MM.1S (cell line): ENCODE data around the gene MMAA.

ENCODE experiments used
- DNase-seq: peaks from one replicate; pipeline ENCODE4 v3.0.0-alpha.2; 2015
- H2AFZ ChIP-seq: fragments of 300-600 bp; sonication (generic); 2 replicates; pipeline ENCODE4 v1.6.0; 2016; ENCODE audit warnings: antibody characterized with exemption, low read length
- H3F3A ChIP-seq: fragments of 300-600 bp; sonication (generic); 2 replicates; pipeline ENCODE4 v1.6.1; 2016; ENCODE audit warnings: mild to moderate bottlenecking, antibody characterized with exemption, low read length, moderate library complexity, mixed read lengths; ENCODE audit not compliant: insufficient read depth
- H3K27ac ChIP-seq: fragments of 300-600 bp; sonication (generic); 2 replicates; pipeline ENCODE4 v1.5.1; 2016; ENCODE audit warnings: mild to moderate bottlenecking, low read length
- H3K27me3 ChIP-seq: fragments of 300-600 bp; sonication (generic); replicated peaks from 2 replicates; pipeline ENCODE4 v1.6.0; 2016; ENCODE audit warnings: low read length; ENCODE audit not compliant: insufficient read depth
- H3K36me3 ChIP-seq: fragments of 300-600 bp; sonication (generic); replicated peaks from 2 replicates; pipeline ENCODE4 v1.6.1; 2016; ENCODE audit warnings: mild to moderate bottlenecking, low read length, mixed read lengths; ENCODE audit not compliant: insufficient read depth
- H3K4me1 ChIP-seq: fragments of 300-600 bp; sonication (generic); 2 replicates; pipeline ENCODE4 v1.6.1; 2016; ENCODE audit warnings: low read length, mixed read lengths
- H3K4me2 ChIP-seq: fragments of 300-600 bp; sonication (generic); 2 replicates; pipeline ENCODE4 v1.6.0; 2016; ENCODE audit warnings: low read depth, low read length
- H3K4me3 ChIP-seq: fragments of 300-600 bp; sonication (generic); 2 replicates; pipeline ENCODE4 v1.5.1; 2016; ENCODE audit warnings: low read length, mixed read lengths
- H3K79me2 ChIP-seq: fragments of 300-600 bp; sonication (generic); 2 replicates; pipeline ENCODE4 v1.6.1; 2016; ENCODE audit warnings: mixed run types, low read length, mixed read lengths
- H3K9ac ChIP-seq: fragments of 300-600 bp; sonication (generic); 2 replicates; pipeline ENCODE4 v1.6.1; 2016; ENCODE audit warnings: low read length, mixed read lengths
- H3K9me2 ChIP-seq: fragments of 300-600 bp; sonication (generic); replicated peaks from 2 replicates; pipeline ENCODE4 v1.6.1; 2016; ENCODE audit warnings: mild to moderate bottlenecking, low read length, mixed read lengths; ENCODE audit not compliant: insufficient read depth
- H3K9me3 ChIP-seq: fragments of 300-600 bp; sonication (generic); replicated peaks from 2 replicates; pipeline ENCODE4 v1.6.1; 2016; ENCODE audit warnings: mild to moderate bottlenecking, low read length, mixed read lengths; ENCODE audit not compliant: insufficient read depth
- H4K20me1 ChIP-seq: fragments of 300-600 bp; sonication (generic); 2 replicates; pipeline ENCODE4 v1.6.1; 2016; ENCODE audit warnings: mild to moderate bottlenecking, low read length, moderate library complexity, mixed read lengths; ENCODE audit not compliant: insufficient read depth
- CTCF ChIP-seq: fragments of 300-600 bp; sonication (generic); IDR thresholded peaks from 2 replicates; pipeline ENCODE4 v1.5.1; 2016; ENCODE audit warnings: antibody characterized with exemption, low read length, mixed read lengths
- EZH2 ChIP-seq: fragments of 300-600 bp; sonication (generic); optimal IDR thresholded peaks from 2 replicates; pipeline ENCODE3; 2017; ENCODE audit warnings: low read depth, mild to moderate bottlenecking, antibody characterized with exemption, low read length, mixed read lengths
- EZH2phosphoT487 ChIP-seq: fragments of 300-600 bp; sonication (generic); IDR thresholded peaks from 2 replicates; pipeline ENCODE4 v1.6.1; 2018; ENCODE audit warnings: antibody characterized with exemption, low read length

The MMAA gene

GRCh38 chr4:145589916-145590702 is 29.1 kb upstream of the MMAA start:
- H3K4me1 ChIP-seq = no peaks in the 10 kb centered on the region
- H3K36me3 ChIP-seq = no peaks in the 10 kb centered on the region
- DNase-seq = no peak
- H4K20me1 ChIP-seq = no peaks in the 10 kb centered on the region
- no peaks in the 10 kb centered on the region for H3K27me3 ChIP-seq
- no peak overlapping the region for H3K4me2 ChIP-seq
- no peaks in the 10 kb centered on the region for H3K79me2 ChIP-seq
- H3K4me3 ChIP-seq = no peak overlapping the region
- TF ChIP-seq EZH2 (no peak), CTCF (no peak), EZH2phosphoT487 (no peak)
- no peaks in the 10 kb centered on the region for H3F3A ChIP-seq
- H2AFZ ChIP-seq = no peak overlapping the region
- H3K9ac ChIP-seq = no peak overlapping the region
- H3K9me3 ChIP-seq = no peaks in the 10 kb centered on the region
- no peak overlapping the region for H3K27ac ChIP-seq
- no peaks in the 10 kb centered on the region for H3K9me2 ChIP-seq

DNA sequence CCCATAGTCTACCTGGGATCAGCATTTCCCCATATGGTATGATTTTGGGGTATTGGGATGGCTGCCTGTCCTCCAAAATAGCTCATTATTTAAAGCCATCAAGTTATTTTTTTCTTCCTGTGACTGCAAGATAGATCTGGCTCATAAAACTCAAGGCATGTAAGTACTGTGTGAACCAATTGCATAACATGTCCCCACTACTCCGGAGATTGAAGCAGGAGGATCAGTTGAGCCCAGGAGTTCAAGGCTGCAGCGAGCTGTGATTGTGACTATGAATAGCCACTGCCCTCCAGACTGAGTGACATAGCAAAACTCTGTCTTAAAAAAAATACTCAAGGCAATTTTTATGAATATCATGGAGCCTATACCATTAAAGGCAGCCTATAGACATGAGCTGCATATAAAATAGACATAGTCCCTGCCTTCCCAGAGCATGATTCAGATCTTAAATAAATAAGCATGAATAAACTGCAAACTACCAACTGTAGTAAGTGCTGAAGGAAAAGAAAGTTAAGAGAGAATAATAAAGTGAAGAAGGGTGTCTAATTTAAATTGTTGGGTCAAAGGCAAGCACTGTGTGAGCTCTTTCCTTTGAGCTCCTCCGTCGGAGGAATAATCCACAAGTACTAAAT is 16.9 kb upstream of the MMAA start:
- TF ChIP-seq EZH2 (no peak), EZH2phosphoT487 (no peak), CTCF (no peak)
- H3K79me2 ChIP-seq = no peaks in the 10 kb centered on the region
- H3K27ac ChIP-seq = no peak overlapping the region
- no peak overlapping the region for H2AFZ ChIP-seq
- H3F3A ChIP-seq = no peaks in the 10 kb centered on the region
- no peaks in the 10 kb centered on the region for H3K36me3 ChIP-seq
- no peak overlapping the region for H3K9ac ChIP-seq
- H3K4me2 ChIP-seq = no peak overlapping the region
- H3K27me3 ChIP-seq = no peaks in the 10 kb centered on the region
- DNase-seq = no peak
- H3K9me2 ChIP-seq = no peaks in the 10 kb centered on the region
- no peaks in the 10 kb centered on the region for H3K4me1 ChIP-seq
- no peaks in the 10 kb centered on the region for H3K9me3 ChIP-seq
- no peak overlapping the region for H3K4me3 ChIP-seq
- no peaks in the 10 kb centered on the region for H4K20me1 ChIP-seq

- Histone ChIP-seq H3K4me2 (no peak overlapping the region), H3K27ac (no peak overlapping the region), H4K20me1 (no peaks in the 10 kb centered on the region), H3K9ac (no peak overlapping the region), H3K79me2 (no peaks in the 10 kb centered on the region), H3K27me3 (no peaks in the 10 kb centered on the region), H3K36me3 (no peaks in the 10 kb centered on the region), H2AFZ (no peak overlapping the region), H3K9me3 (no peaks in the 10 kb centered on the region), H3F3A (no peaks in the 10 kb centered on the region), H3K4me3 (no peak overlapping the region), H3K9me2 (no peaks in the 10 kb centered on the region), H3K4me1 (no peaks in the 10 kb centered on the region)
- DNase-seq = no peak
- TF ChIP-seq EZH2 (no peak), EZH2phosphoT487 (no peak), CTCF (no peak)
These were observed 13.2 kb upstream of the MMAA start for GRCh38 chr4:145605941-145606340.
